GM12875 (cell line): ENCODE measurements around the gene FCHO1.

Source experiments
- H3K4me3 ChIP-seq: one replicate; pipeline ENCODE4 v1.5.1; 2011; ENCODE audit warnings: low read depth, low read length, control low read depth
- TF ChIP-seq, protein P1 (sequence below): IDR thresholded peaks from 2 replicates; pipeline ENCODE4 v1.5.1; 2011; ENCODE audit warnings: low read depth, mild to moderate bottlenecking, control low read depth, inconsistent platforms, low read length, moderate library complexity, borderline replicate concordance; ENCODE audit not compliant: insufficient read depth

The FCHO1 gene

DNA sequence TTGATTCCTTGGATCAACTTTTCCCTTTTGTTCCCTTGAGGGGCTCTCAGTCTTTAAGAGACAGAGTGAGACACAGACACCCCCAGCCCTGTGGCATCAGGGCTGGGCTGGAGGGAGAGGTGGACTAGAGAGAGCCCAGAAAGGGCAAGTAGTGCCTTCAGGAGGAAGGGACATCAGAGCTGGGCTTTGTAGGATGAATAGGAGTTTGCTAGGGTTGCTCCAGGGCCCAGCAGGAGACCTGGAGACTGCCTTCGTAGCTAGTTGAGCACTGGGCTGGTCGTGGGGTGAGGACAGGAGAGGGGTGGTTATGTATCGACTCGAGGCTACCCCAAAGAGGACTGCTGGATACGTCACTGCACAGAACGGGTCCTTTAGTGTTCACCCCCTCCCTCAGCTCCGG lies 26.6 kb upstream of the FCHO1 start:
- TF ChIP-seq, protein P1, sequence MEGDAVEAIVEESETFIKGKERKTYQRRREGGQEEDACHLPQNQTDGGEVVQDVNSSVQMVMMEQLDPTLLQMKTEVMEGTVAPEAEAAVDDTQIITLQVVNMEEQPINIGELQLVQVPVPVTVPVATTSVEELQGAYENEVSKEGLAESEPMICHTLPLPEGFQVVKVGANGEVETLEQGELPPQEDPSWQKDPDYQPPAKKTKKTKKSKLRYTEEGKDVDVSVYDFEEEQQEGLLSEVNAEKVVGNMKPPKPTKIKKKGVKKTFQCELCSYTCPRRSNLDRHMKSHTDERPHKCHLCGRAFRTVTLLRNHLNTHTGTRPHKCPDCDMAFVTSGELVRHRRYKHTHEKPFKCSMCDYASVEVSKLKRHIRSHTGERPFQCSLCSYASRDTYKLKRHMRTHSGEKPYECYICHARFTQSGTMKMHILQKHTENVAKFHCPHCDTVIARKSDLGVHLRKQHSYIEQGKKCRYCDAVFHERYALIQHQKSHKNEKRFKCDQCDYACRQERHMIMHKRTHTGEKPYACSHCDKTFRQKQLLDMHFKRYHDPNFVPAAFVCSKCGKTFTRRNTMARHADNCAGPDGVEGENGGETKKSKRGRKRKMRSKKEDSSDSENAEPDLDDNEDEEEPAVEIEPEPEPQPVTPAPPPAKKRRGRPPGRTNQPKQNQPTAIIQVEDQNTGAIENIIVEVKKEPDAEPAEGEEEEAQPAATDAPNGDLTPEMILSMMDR: no peak
- H3K4me3 ChIP-seq: no peak overlapping the region

DNA sequence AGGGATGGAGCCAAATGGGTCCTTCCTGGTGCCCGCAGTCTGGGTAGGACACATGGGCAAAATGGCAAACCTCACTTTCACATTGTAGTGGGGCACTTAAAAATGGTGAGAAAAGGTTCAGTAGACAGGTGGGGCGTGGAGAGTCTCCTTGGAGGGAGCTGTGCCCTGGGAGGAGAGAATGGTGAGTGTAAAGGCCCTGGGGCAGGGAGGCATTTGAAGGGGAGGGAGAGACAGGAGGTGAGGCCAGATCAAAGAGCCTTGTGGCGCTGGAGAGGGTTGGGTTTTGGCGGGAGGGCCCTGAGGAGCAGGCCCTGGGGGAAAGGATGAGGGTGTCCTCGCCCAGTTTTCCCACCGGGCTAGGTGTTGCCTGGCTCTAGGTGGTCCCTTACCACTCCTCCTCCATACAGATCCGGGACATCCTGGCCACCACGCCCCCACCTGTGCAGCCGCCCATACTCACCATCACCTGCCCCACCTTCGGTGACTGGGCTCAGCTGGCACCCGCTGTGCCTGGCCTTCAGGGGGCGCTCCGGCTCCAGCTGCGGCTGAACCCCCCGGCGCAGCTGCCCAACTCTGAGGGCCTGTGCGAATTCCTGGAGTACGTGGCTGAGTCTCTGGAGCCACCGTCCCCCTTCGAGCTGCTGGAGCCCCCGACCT lies 25.7 kb upstream of the FCHO1 start:
- TF ChIP-seq, protein P1: peak; percentile 53
- no peak overlapping the region for H3K4me3 ChIP-seq

DNA sequence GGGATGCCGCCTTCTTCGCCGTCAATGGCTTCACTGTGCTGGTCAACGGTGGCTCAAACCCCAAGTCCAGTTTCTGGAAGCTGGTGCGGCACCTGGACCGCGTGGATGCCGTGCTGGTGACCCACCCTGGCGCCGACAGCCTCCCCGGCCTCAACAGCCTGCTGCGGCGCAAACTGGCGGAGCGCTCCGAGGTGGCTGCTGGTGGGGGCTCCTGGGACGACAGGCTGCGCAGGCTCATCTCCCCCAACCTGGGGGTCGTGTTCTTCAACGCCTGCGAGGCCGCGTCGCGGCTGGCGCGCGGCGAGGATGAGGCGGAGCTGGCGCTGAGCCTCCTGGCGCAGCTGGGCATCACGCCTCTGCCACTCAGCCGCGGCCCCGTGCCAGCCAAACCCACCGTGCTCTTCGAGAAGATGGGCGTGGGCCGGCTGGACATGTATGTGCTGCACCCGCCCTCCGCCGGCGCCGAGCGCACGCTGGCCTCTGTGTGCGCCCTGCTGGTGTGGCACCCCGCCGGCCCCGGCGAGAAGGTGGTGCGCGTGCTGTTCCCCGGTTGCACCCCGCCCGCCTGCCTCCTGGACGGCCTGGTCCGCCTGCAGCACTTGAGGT lies 25.0 kb upstream of the FCHO1 start:
- H3K4me3 ChIP-seq: no peak overlapping the region
- TF ChIP-seq, protein P1: no peak

DNA sequence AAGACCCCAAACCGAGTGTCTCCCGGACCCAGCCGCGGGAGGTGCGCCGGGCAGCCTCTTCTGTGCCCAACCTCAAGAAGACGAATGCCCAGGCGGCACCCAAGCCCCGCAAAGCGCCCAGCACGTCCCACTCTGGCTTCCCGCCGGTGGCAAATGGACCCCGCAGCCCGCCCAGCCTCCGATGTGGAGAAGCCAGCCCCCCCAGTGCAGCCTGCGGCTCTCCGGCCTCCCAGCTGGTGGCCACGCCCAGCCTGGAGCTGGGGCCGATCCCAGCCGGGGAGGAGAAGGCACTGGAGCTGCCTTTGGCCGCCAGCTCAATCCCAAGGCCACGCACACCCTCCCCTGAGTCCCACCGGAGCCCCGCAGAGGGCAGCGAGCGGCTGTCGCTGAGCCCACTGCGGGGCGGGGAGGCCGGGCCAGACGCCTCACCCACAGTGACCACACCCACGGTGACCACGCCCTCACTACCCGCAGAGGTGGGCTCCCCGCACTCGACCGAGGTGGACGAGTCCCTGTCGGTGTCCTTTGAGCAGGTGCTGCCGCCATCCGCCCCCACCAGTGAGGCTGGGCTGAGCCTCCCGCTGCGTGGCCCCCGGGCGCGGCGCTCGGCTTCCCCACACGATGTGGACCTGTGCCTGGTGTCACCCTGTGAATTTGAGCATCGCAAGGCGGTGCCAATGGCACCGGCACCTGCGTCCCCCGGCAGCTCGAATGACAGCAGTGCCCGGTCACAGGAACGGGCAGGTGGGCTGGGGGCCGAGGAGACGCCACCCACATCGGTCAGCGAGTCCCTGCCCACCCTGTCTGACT lies 24.1 kb upstream of the FCHO1 start:
- no peak overlapping the region for H3K4me3 ChIP-seq
- TF ChIP-seq, protein P1: no peak

DNA sequence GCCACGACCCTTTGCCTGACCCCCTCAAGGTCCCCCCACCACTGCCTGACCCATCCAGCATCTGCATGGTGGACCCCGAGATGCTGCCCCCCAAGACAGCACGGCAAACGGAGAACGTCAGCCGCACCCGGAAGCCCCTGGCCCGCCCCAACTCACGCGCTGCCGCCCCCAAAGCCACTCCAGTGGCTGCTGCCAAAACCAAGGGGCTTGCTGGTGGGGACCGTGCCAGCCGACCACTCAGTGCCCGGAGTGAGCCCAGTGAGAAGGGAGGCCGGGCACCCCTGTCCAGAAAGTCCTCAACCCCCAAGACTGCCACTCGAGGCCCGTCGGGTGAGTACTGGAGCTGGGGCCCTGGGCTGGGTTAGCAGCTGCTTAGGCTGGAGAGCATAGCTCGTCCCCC lies 23.4 kb upstream of the FCHO1 start:
- TF ChIP-seq, protein P1: no peak
- H3K4me3 ChIP-seq: no peak overlapping the region

DNA sequence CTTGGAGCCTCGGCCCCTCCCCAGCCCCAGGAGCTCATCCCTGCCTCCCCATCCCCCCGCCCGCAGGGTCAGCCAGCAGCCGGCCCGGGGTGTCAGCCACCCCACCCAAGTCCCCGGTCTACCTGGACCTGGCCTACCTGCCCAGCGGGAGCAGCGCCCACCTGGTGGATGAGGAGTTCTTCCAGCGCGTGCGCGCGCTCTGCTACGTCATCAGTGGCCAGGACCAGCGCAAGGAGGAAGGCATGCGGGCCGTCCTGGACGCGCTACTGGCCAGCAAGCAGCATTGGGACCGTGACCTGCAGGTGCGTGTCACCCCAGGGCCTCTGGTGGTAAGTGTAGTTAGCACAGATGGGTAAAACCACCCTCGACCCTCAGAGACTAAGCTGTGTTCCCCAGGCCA lies 18.1 kb upstream of the FCHO1 start:
- TF ChIP-seq, protein P1: no peak
- H3K4me3 ChIP-seq: no peak overlapping the region
